Small intestine (tissue), 7 donors: ENCODE results near the gene MDH1B. TPM values are rescaled to one million over a fixed set of nuclear protein-coding genes. Genes with fewer than 3 reads are reported as not detected.
A peak's percentile ranks its signal among the peaks of the same experiment; 100 is the strongest.

ENCODE experiments used
- DNase-seq, 2 donors: peaks; one replicate each; pipeline versions ENCODE4 v3.0.0 to v3.0.0-alpha.2; 2013
- FAIRE-seq: peaks from 2 replicates; lab custom pipeline; 2012; peaks lifted over from hg19 to GRCh38; lab: Jason Lieb, UNC
- H3K27ac ChIP-seq, 3 donors: one replicate each; pipeline ENCODE4 v1.5.1; 2013; ENCODE audit warnings: low read length in 2 of 3, mild to moderate bottlenecking in 2 of 3, control low read depth in 1 of 3, inconsistent platforms in 1 of 3, low read depth in 1 of 3, moderate library complexity in 1 of 3
- H3K27me3 ChIP-seq, 3 donors: one replicate each; pipeline ENCODE4 v1.6.1; 2013; ENCODE audit warnings: low read length in 3 of 3, inconsistent platforms in 1 of 3; ENCODE audit not compliant: control insufficient read depth in 3 of 3, insufficient read depth in 3 of 3
- H3K36me3 ChIP-seq, 3 donors: one replicate each; pipeline ENCODE4 v1.6.1; 2013; ENCODE audit warnings: low read length in 3 of 3, inconsistent platforms in 1 of 3, low read depth in 1 of 3, mild to moderate bottlenecking in 1 of 3, moderate library complexity in 1 of 3; ENCODE audit not compliant: control insufficient read depth in 3 of 3, insufficient read depth in 2 of 3
- H3K4me1 ChIP-seq, 3 donors: one replicate each; pipeline ENCODE4 v1.6.1; 2013; ENCODE audit warnings: low read length in 2 of 3, inconsistent platforms in 1 of 3, low read depth in 1 of 3, mild to moderate bottlenecking in 1 of 3, moderate library complexity in 1 of 3; ENCODE audit not compliant: control insufficient read depth in 3 of 3, insufficient read depth in 2 of 3
- H3K4me3 ChIP-seq, 3 donors: one replicate each; pipeline ENCODE4 v1.5.1; 2013; ENCODE audit warnings: low read length in 3 of 3, control low read depth in 1 of 3, inconsistent platforms in 1 of 3, low read depth in 1 of 3, mild to moderate bottlenecking in 1 of 3, moderate library complexity in 1 of 3
- H3K9me3 ChIP-seq, 2 donors: one replicate each; pipeline ENCODE4 v1.6.1; 2013; ENCODE audit warnings: low read depth in 1 of 2, low read length in 1 of 2; ENCODE audit not compliant: control insufficient read depth in 2 of 2, insufficient read depth in 1 of 2
- WGBS, 3 donors: extraction: QIAGEN DNeasy Blood & Tissue Kit; methylation state at CpG; one replicate each; pipeline ENCODE4 v1.1.7; 2013; 5-methylcytosine and 5-hydroxymethylcytosine counted together
- polyA plus RNA-seq, 4 donors: library from polyadenylated mRNA; stranded (reverse) in 3 of 4; unstranded in 1 of 4; fragments of 200-250 nt in 3 of 4; fragments of 120-200 nt in 1 of 4; gene quantifications; one replicate each; pipeline versions ENCODE4 v1.2.1 to v1.2.3, GENCODE V29; 2013
- donor health status: healthy with polysubstance abuse.
- donor health status: control.
- donor health status: control.
- donor health status: Bipolar disorder and iron deficiency.
- donor health status: healthy.

The MDH1B gene
- polyA plus RNA-seq, 4 donors: 0.31 to 0.72 TPM; not detected in 2

DNA sequence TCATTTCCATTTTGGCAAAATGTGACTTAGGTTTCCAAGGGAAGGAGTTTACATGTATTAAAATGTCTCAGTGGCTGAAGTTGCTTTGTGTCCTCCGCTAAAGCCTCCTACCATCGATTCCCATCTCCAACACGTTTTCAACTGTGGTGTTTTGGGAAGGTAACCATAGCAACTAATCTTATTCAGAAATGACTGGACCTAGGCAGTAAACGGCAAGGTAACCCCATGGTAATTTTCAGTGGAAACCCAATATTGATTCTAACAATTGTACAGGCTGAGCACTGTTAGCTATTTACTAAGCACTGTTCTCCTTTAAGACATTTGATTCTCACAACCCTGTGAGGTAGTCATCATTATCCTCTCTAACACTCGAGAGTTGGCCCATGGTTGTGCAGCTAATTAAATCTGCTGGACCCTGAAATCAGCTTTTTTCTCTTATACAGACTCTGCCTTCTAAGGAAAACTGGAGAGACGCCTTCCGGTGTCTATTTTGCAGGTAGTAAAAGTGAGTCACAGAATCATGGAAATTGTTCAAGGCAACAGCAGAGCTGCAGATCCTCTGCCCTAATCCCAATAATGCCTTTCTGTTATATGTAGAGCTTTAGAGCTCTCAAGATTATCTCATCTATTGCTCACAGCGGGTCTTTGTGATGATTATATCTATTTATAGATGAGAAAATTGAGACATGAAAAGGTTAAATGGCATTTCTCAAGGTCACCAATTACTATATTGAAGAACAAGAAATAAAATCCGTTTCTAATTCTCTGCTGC is 36.5 kb upstream of the MDH1B start:
- no peak overlapping the region for H3K27ac ChIP-seq
- peaks cover 0 to 2% (median 0%) of the 10 kb centered on the region in 3 donors for H3K36me3 ChIP-seq
- FAIRE-seq (no peak), DNase-seq (no peak)
- no peaks in the 10 kb centered on the region for H3K27me3 ChIP-seq
- H3K4me3 ChIP-seq: no peak overlapping the region
- no peaks in the 10 kb centered on the region for H3K9me3 ChIP-seq
- no peaks in the 10 kb centered on the region for H3K4me1 ChIP-seq
- 79 to 85% (median 82%) methylated on average over 9 of the region's 9 CpGs for whole genome bisulfite sequencing, 3 donors

DNA sequence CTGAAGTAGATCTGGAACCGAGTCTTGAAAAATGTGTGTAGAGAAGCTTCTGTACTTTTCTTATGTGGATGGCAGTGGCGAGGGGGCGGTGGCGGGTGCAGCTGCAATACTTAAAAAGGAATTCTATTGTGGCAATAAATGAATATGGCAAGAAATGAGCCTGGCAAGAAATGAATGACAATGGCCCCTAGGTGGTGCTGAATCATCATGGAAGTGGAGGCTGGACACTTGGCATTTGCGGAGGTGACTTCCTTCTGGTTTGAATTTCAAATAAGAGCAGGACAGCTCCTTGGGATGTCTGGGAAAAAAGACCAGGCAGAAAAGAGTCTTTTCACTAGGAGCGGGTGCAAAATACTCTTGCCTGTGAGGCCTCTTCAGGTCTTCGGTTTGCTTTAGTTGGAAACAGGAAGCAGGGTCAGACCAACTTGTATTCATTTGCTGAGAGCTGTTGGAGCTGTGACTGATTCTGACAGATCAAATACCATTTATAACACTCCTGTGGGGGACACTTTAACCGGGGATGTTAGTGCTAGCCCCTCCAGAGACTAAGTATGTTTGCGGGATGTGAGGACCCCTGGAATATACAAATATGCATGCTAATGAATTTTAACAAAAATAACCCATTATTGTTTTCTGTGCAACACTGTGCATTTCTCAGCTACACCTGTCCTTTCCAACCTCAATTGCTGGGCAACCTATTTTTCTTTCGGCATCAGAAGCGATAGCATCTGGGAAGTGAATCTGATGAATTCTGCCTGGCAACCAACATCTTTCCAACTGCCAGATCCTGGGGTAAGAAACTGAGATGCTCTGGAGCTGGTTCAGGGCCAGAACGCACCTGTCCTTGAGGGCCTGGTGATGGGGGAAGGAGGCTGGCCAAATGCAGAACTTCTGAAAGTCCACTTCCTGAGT is 35.6 kb upstream of the MDH1B start:
- 32 to 42% (median 35%) methylated on average over 12 of the region's 12 CpGs for WGBS, 3 donors

DNA sequence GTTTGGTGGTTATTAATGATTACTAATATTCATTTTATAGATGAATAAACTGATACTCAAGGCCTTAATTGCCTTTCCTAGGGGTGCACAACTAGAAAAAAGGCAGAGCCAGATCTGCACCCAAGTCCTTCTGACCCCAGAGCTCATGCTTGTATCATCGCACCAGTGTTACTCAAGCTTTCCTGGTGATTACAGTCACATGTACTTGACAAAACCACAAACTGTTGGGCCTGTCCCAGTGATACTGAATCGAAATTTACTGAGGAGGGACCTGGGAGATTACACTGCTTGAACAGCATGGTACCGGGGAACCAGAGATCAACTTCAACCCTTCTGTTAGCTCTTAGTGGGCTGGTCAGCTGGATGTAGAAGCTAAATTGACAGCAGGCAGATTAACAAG is 34.0 kb upstream of the MDH1B start:
- no peaks in the 10 kb centered on the region for H3K4me1 ChIP-seq

More for the DNA sequence above, 35.6 kb upstream of the MDH1B start:
- FAIRE-seq (no peak), DNase-seq (peak; percentile 78 to 85)
- Histone ChIP-seq H3K4me3 (no peak overlapping the region), H3K9me3 (no peaks in the 10 kb centered on the region), H3K27ac (no peak overlapping the region), H3K27me3 (no peaks in the 10 kb centered on the region), H3K36me3 (peaks cover 0 to 7% (median 0%) of the 10 kb centered on the region in 3 donors), H3K4me1 (no peaks in the 10 kb centered on the region)

DNA sequence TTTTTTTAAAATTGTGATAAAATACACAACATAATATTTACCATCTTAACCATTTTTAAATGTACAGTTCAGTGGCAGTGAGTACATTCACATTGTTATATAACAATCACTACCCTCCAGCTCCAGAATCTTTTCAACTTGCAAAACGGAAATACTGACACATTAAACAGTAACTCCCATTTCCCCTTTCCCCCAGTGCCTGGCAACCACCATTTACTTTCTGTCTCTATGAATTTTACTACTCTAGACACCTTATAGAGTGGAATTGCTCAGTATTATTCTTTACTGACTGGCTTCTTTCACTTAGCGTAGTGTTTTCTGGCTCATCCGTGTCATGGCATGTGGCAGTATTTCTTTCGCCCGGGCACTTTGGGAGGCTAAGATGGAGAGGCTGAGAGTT is 32.9 kb upstream of the MDH1B start:
- H3K36me3 ChIP-seq: peaks cover 0 to 16% (median 0%) of the 10 kb centered on the region in 3 donors
- H3K27me3 ChIP-seq: no peaks in the 10 kb centered on the region
- 81 to 89% (median 88%) methylated on average over 5 of the region's 5 CpGs for WGBS, 3 donors
- no peak overlapping the region for H3K4me3 ChIP-seq
- FAIRE-seq: no peak
- no peaks in the 10 kb centered on the region for H3K9me3 ChIP-seq
- H3K4me1 ChIP-seq: no peaks in the 10 kb centered on the region
- no peak for DNase-seq
- H3K27ac ChIP-seq: no peak overlapping the region

More for the DNA sequence above, 34.0 kb upstream of the MDH1B start:
- Histone ChIP-seq H3K4me3 (no peak overlapping the region), H3K27ac (no peak overlapping the region), H3K27me3 (no peaks in the 10 kb centered on the region), H3K9me3 (no peaks in the 10 kb centered on the region), H3K36me3 (peaks cover 0 to 16% (median 0%) of the 10 kb centered on the region in 3 donors)
- FAIRE-seq (no peak), DNase-seq (no peak)
- 74 to 88% (median 78%) methylated on average over 3 of the region's 3 CpGs for WGBS, 3 donors

DNA sequence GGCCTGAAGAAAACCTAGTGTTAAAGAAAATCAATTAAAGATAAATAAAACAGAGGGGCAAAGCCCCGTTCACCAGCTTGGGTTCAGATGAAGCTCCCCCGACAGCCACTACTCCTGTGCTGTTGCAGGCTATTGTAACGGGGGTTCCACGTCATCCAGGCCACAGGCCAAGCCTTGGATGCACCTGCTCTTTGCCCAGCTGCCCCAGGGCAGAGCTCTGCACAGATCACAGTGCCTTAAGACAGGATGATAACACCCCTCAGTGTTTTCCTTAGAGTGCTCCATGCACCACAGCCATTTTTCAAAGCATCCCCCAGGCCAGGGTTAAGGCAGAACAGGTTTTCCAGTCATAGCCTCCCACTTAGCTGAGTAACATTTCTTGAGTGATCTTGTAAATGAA is 32.2 kb upstream of the MDH1B start:
- peak in 1 of 2 donors; percentile 7 for DNase-seq

GRCh38 chr2:206792645-206793044 is 27.5 kb upstream of the MDH1B start:
- 90 to 96% (median 94%) methylated on average over 5 of the region's 5 CpGs for WGBS, 3 donors
- Histone ChIP-seq H3K4me1 (no peaks in the 10 kb centered on the region), H3K9me3 (no peaks in the 10 kb centered on the region), H3K4me3 (no peak overlapping the region), H3K27ac (no peak overlapping the region), H3K36me3 (peaks cover 7 to 23% (median 18%) of the 10 kb centered on the region in 3 donors), H3K27me3 (no peaks in the 10 kb centered on the region)
- DNase-seq: no peak
- no peak for FAIRE-seq

More for the DNA sequence above, 32.2 kb upstream of the MDH1B start:
- H3K27me3 ChIP-seq: no peaks in the 10 kb centered on the region
- no peak overlapping the region for H3K27ac ChIP-seq
- H3K4me1 ChIP-seq: no peaks in the 10 kb centered on the region
- FAIRE-seq: no peak
- peaks cover 0 to 16% (median 3%) of the 10 kb centered on the region in 3 donors for H3K36me3 ChIP-seq
- no peak overlapping the region for H3K4me3 ChIP-seq
- 20 to 69% (median 26%) methylated on average over 4 of the region's 4 CpGs for WGBS, 3 donors
- no peaks in the 10 kb centered on the region for H3K9me3 ChIP-seq

- WGBS, 3 donors: 80 to 87% (median 85%) methylated on average over 3 of the region's 3 CpGs
- Histone ChIP-seq H3K4me3 (no peak overlapping the region), H3K4me1 (no peaks in the 10 kb centered on the region), H3K9me3 (no peaks in the 10 kb centered on the region), H3K27me3 (no peaks in the 10 kb centered on the region), H3K36me3 (peaks cover 11 to 26% (median 15%) of the 10 kb centered on the region in 3 donors), H3K27ac (no peak overlapping the region)
- FAIRE-seq: no peak
- no peak for DNase-seq
These were observed 25.3 kb upstream of the MDH1B start for GRCh38 chr2:206790311-206790935.
